ENCODE data around the gene MAPK7.

Gene MAPK7

GRCh38 chr17:19381741-19382444 is 3.6 kb downstream of the MAPK7 start:
- DNase-seq = no peak

- no peak for DNase-seq
Measured at GRCh38 chr17:19382531-19383444, 4.5 kb downstream of the MAPK7 start.

DNA sequence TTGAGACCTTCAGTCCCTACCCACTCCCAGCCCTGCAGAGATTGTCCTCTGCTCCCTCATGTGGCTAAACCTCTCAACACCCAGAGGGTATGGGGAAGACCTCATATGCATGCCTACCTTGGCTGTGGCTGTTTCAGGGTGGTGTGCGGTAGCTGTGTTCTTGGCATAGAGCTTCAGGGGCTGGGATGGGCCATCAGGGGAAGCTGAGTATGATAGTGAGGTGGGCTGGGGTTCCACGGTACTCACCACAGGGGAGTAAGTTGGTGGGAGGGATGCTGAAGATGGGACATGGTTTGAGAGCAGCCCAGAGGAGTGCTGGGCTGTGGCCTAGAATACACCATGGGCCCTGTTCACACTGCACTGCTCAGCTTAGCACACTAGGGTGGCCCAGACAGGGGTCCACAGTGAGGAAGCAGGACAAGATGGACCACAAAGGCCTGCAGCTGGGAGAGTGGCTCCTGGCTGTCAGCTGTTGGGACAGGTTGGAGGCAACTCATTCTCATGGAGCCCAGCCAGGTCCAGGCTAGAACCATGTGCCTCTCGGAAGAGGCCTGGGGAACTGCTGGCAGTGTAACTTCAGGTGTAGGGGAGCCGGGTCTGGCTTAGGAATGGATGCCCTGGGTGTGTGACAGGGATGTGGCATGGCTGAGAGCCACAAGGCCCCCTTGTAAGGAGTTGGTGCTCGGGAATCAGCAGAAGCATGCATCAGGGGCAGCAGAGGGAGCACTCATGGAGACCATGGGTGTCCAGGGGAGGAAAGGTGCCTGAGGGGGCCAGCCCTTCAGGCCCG is 5.6 kb downstream of the MAPK7 start:
- no peak for DNase-seq

DNA sequence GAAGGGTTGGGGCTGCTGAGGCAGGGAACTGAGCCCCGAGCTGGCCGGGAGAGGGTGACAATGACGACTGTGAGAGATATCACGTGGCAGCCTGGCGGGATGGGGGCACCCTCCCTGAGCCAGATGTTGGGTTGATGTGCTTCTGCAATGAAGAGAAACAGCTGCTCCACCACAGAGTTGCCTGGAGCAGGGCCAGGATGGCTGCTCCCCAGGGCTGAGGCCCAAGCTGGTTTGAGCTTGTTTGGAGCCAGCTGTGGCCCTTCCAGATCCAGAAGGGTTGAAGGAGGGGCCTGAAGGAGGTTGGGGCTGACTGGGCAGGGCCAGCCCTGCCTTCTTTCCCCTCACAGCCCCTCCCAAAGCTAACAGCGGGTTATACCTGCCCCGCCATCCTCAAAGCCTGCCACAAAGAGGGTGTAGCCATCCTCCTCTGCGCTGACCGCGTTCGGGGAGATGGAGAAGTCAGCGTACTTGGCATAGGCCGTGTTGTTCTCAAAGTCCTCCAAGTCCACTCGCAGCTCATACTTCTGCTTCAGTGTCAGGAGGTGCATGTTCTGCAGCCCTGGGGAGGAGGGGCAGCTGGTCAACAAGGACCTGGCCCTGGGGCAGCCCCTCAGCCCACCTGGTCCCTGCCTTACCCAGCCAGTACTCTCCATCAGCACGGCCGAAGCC is 6.6 kb downstream of the MAPK7 start:
- peak; percentile 76 to 90 for DNase-seq

DNA sequence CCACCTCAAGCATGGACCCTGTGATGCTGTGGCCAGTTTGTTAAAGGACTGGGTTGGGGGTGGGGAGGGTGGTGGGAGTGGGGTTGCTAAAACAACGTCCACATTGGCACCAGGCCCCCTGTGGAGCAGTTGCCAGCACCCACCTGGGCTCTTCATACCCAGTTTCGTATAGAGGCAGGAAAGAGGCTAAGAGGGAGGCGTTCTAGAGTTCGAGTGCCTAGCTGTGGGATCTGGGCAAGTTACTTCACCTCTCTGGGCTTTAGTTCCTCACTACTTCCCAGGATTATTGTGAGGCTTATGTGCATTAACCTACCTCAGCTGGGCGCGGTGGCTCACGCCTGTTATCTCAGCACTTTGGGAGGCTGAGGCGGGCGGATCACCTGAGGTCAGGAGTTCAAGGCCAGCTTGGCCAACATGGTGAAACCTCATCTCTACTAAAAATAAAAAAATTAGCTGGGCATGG is 7.3 kb downstream of the MAPK7 start:
- no peak for DNase-seq

GRCh38 chr17:19386051-19386929 is 8.0 kb downstream of the MAPK7 start:
- no peak for DNase-seq

DNA sequence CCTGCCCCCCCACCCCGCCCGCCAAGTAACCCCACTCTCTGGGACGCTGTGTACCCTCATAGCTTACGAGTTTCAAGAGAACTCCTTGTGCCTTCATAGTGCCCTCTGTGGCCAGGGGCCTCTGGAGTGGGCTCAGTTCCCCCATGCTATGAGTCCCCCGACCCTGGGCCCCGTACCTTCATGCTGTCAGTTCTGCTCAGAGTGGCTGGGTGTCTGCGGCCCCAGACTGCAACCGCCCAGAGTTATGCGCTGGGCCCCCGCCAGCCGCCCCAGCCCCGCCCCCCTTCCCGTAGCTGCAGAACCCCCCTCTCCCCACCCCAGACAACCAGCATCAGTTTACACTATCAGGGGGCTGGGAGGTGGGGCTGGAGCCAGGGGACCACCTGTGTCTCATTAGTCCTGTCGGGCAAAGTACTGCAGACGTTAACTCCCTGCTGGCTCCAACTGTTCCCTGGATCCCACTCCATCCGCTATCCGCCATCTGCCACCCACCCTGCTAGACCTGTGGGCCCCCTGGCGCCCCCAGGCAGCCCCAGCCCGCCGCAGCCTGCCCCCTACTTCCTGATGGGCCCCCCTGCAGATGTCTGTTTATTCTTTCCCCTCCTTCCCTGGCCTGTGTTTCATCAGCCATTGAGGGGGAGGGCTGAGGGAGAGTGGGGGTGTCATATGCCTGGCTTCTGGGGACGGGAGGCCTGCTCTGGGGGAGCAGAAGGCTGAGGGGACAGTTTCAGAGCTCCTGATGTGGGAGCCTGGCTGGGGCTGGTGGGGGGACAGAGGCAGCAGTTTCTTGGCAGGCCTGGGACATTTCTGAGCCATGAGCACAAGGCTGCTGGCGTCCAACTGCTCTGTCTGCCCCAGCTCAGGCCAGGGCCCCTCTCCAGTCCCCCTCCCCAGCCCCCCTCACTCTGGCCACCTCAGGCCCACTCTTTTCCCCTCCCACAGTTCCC is 8.9 kb downstream of the MAPK7 start, which contains the start of gene MFAP4:
Gene MFAP4 (minus strand): TSS at position 217 of the 947 bp plus-strand sequence. CDS start 35 bp downstream, at position 182.
- DNase-seq = no peak

DNA sequence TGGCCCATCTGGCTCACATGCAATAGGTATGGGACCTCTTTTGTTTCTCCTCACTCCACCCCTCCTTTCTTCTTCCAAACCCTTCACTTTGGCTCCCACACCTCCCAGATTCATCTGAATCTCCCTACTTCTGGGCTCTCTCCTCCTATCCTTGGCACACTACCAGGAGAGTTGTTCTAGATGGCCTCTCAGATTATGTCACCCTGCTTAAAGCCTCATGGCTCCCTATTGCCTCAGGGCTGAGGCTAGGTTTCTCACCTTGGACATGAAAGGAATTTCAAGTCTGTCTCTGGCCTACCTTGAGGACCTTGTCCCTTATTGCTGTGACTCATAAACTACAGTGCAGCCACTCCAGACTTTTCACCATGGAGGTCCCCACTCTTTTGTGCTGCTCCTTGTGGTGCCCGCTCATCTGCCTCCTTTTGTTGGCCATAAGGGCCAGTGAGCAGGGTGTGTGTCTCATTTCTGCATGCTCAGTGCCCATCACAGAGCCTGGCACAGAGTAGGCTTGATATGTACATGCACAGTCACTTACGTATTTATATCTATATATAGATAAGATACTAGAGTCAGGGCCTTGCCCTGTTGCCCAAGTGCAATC is 9.7 kb downstream of the MAPK7 start:
- DNase-seq = no peak

- no peak for DNase-seq
Measured at GRCh38 chr17:19388791-19389785, 10.8 kb downstream of the MAPK7 start.

DNA sequence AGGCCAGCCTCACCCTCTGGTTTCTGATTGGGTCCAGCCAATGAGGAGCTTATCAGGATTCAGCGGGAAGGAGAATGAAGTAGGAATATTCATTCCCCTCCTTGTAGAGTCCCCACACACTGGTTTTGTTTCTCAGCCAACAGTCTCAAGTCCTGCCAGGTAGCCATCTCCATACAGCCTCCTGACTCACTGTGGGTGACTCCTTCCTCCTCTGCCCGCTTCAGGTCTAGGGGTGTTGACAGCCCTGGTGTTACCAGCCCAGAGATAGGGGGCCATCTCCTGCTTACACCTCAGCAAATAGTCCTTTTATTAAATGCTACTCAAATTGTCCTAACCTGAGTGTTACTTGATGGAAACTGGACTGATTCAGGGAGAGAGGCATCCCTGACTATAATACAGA is 12.7 kb downstream of the MAPK7 start:
- no peak for DNase-seq

DNA sequence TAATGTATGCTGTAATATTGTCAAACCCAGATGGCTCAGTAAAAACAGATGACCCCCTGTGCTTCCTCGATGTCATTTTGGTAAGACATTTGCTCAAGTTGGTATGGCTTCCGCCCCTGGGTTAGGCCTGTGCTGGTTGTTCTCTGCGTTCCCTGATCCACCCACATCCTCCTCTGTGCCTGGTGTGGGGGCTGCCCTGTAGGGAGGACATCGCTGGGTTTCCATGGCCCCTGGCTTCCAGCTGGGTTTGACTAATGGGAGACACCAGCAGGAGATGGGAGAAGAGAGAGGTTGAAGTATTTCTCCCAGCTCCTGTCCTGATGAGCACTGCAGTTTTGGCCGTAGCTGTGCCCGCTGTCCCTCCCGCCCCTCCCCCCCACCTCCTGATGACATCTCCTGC is 13.1 kb downstream of the MAPK7 start:
- DNase-seq = no peak

- DNase-seq = no peak
Measured at GRCh38 chr17:19392303-19392702, 14.0 kb downstream of the MAPK7 start.

DNA sequence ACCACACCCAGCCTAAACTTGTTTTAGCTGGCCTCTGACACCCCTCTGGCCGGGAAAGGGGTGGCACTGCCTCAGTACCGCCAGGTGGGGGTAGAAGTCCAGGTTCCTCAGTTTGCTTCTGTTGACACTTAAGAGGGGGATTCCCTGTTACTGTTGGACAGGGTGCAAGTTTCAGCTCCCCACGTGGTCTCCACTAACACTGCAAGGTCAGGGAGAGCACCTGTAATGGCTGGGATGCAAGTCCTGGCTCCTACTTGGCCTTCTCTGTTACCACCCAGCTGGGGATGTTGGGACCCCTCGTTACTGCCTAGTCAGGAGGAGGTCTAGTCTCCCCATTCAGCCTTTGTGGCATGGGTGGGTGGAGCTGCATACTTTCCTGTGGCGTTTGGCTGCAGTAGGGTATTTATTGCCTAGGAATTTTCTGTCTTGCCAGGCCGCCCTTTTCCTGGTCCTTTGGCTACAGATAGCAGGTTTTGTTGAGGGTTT is 19.3 kb downstream of the MAPK7 start:
- DNase-seq = no peak

- no peak for DNase-seq
Measured at GRCh38 chr17:19398301-19399181, 20.2 kb downstream of the MAPK7 start.

DNA sequence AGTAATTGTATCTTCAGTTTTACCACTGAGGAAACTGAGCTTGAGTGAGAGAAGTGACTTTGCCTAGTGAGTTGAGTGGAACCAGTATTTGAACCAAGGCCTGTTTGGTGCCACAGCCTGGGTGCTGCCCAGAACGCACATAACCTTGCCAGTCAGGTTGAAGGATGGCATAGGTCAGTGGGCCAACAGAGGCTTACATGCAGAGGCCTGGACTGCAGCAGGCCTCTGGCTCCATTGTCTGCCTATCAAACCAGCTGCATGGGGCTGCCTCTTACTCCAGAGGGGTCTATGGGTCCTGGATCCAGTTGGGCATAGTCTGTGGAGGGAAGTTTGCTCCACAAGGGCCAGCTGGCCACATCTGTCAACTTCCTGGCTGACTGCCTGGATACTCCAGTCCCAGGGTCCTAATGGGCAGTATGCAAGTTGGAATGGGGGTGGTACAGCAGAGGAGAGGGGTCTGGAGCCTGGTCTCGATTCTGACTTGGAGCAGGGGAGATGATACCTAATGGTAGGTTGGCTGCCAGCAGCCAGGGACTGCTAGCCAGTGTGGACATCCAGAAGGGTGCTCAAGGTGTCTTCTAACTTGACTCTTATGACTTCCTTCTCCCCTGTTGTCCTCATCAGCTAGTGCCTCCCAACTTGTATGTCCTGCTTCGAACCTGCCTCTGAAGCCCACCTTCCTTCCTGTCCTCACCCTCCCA is 21.6 kb downstream of the MAPK7 start:
- DNase-seq = no peak

DNA sequence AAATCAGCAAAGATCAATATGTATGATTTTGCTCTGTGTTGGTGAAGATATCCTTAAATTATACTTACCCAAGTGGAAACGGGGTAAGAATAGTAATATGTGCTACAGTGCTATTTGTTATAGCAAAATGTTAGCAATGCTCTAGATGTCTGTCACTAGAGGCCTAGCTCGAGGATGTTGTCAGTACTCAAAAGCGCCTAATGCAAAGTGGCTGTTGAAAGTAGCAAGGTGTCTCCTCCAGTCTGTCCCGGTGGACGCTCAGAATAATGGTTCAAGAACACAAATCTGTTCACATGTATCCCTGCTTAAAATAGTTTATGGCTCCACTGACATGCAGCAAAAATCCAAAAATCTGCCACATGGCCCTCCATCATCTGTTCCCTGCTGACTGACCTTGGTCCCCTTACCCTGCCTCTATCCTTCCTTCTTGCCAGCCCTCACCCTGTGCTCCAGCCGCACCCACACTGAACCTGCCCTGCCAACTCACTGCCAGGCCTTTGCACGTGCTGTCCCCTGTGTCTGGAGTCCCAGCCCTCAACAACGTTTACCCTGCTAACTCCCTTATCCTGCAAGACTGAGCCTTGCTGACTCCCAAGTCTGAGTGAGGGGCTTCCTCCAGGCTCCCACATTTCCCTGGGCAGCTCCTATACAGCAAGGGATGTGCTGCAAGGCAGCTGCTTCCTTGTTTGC is 23.2 kb downstream of the MAPK7 start:
- no peak for DNase-seq
